Activated naive CD4-positive, alpha-beta T cell treated with anti-CD3 and anti-CD28 coated beads for 36 hours (primary cell): ENCODE data around the gene MPHOSPH9. TPM values are rescaled to one million over a fixed set of nuclear protein-coding genes. Genes with fewer than 3 reads are reported as not detected.

Experiments used
- CTCF ChIA-PET: fragments of 350-600 bp; sonication (Branson Sonifier 250); formaldehyde crosslinking; loops from one replicate; lab custom pipeline; 2021; ENCODE audit warnings: antibody characterized with exemption; lab: Charles Lee
- DNase-seq: peaks from one replicate; pipeline ENCODE4 v3.0.0-alpha.2; 2020
- H3K27ac Mint-ChIP-seq: one replicate; pipeline ENCODE4 v1.8.0; 2021; ENCODE audit warnings: mild to moderate bottlenecking, mixed read lengths
- H3K27me3 Mint-ChIP-seq: one replicate; pipeline ENCODE4 v1.8.0; 2021; ENCODE audit warnings: low read depth, mixed read lengths
- H3K36me3 Mint-ChIP-seq: one replicate; pipeline ENCODE4 v1.8.0; 2021; ENCODE audit warnings: low read depth, mixed read lengths
- H3K4me1 Mint-ChIP-seq: one replicate; pipeline ENCODE4 v1.8.0; 2021; ENCODE audit warnings: low read depth, mixed read lengths
- H3K4me3 Mint-ChIP-seq: one replicate; pipeline ENCODE4 v1.8.0; 2021; ENCODE audit warnings: mild to moderate bottlenecking, moderate library complexity, mixed read lengths
- H3K9me3 Mint-ChIP-seq: one replicate; pipeline ENCODE4 v1.8.0; 2021; ENCODE audit warnings: mixed read lengths
- intact Hi-C: fragments of 100-400 bp; cut with micrococcal nuclease; formaldehyde crosslinking; loops from one replicate; pipeline ENCODE4 v1.15.1; 2023
- total RNA-seq, 2 experiments: library from RNA; stranded (reverse); gene quantifications; one replicate each; pipeline ENCODE4 v1.2.3, GENCODE V29; 2021

The MPHOSPH9 gene
- total RNA-seq, 2 experiments from 2014 or later: 111 to 114 TPM

- Mint-ChIP-seq H3K36me3 (peaks cover 3% of the 10 kb centered on the region), H3K27me3 (no peaks in the 10 kb centered on the region), H3K9me3 (no peaks in the 10 kb centered on the region), H3K4me1 (peaks cover 23% of the 10 kb centered on the region), H3K27ac (no peak overlapping the region), H3K4me3 (peak overlapping the region; percentile 52)
- intact Hi-C loops: no loop called here
- DNase-seq: no peak
- CTCF ChIA-PET: interaction anchor here (1.4 to 1.6 kb wide), 2 partner anchors 31 to 97 kb away, joined by 4 to 10 read pairs; no protein-coding TSS in a partner anchor
Measured at GRCh38 chr12:123268850-123269249, 35.9 kb upstream of the MPHOSPH9 start.

DNA sequence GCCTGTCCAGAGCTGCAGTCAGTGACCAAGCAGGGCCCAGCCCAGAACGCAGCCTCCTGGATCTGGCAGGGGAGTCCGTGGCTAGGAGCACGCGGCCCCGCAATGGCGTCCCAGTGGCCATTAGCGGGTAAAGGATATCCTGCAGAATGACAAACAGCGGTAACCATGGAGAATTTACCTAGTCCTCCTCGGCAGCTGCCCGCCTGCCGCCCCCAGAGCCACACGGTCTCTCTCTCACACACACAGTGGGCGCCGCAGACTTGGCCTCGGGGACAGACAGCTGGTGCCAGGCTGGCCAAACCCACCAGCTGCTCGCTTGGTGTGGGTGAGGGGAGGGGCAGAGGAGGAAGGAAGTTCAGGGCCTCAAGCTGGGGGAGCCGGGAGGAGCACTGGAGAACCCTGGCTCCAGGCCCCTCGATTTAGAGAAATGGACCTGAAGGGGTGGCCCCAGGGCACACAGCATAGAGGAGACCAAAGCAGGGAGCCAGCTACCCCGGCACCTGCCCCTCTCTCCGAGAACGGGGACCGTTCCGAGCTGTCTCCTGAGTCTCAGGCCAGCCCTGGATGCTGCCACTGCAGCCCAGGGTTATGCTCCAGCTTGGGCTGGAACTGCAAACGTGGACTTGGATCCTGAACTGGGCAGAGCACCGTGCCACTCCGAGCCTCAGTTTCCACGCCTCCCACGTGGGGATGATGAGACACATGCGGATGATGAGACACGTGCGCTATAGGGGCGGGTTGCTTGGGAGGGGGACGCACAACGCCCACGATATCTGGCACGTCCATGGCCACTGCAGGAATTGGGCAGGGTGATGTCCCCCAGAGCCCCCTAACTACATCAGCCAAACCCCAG, 35.3 kb upstream of the MPHOSPH9 start:
- H3K4me3 Mint-ChIP-seq: peak overlapping the region; percentile 52
- H3K4me1 Mint-ChIP-seq: peaks cover 23% of the 10 kb centered on the region
- no peaks in the 10 kb centered on the region for H3K9me3 Mint-ChIP-seq
- no peak for DNase-seq
- H3K36me3 Mint-ChIP-seq: peaks cover 3% of the 10 kb centered on the region
- no peaks in the 10 kb centered on the region for H3K27me3 Mint-ChIP-seq
- peak overlapping the region; percentile 56 for H3K27ac Mint-ChIP-seq
- intact Hi-C loops: no loop called here
- CTCF ChIA-PET: interaction anchor here (0.9 to 1.4 kb wide), 2 partner anchors 26 to 97 kb away, joined by 3 to 4 read pairs; no protein-coding TSS in a partner anchor

- DNase-seq: no peak
- no peak overlapping the region for H3K27ac Mint-ChIP-seq
- intact Hi-C loops: no loop called here
- CTCF ChIA-PET: interaction anchor here (0.6 to 0.9 kb wide), 2 partner anchors 25 to 76 kb away, joined by 3 read pairs; no protein-coding TSS in a partner anchor
- H3K9me3 Mint-ChIP-seq: no peaks in the 10 kb centered on the region
- H3K4me3 Mint-ChIP-seq: no peak overlapping the region
- H3K27me3 Mint-ChIP-seq: no peaks in the 10 kb centered on the region
- peaks cover 4% of the 10 kb centered on the region for H3K36me3 Mint-ChIP-seq
- H3K4me1 Mint-ChIP-seq: peaks cover 23% of the 10 kb centered on the region
Measured at GRCh38 chr12:123267335-123267920, 34.5 kb upstream of the MPHOSPH9 start.

DNA sequence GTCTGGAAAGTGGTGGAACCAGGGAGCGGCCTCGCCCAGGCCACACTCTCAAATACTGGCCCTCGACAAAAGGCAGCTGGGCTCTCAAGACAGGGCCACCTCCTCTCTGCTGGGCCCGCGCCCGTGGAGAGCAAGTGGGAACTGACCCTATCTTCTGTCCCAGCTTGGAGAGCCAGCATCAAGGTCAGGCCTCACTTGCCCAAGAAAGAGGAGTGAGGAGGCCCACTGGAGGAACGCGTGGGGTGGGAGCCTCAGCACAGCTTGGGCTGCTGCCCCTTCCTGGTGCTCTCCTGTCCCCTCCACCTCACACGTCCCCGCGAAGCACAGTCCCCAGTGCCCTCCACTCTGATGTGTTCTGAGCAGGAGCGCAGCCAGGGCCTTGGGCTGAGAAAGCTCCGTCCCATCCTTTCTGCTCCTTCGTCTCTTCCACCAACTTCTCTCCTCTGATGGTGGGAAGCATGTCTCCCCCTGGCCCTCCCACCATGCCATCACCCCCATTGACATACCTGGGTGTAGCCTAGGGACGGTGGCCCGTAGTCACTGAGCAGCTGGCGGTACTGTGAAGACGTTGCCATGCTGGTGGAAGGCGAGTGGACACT, 33.8 kb upstream of the MPHOSPH9 start:
- no peaks in the 10 kb centered on the region for H3K27me3 Mint-ChIP-seq

GRCh38 chr12:123265851-123266678, 33.1 kb upstream of the MPHOSPH9 start:
- intact Hi-C loops: no loop called here
- Mint-ChIP-seq H3K27ac (no peak overlapping the region), H3K9me3 (no peaks in the 10 kb centered on the region), H3K4me3 (no peak overlapping the region), H3K36me3 (peaks cover 4% of the 10 kb centered on the region), H3K4me1 (peaks cover 20% of the 10 kb centered on the region), H3K27me3 (no peaks in the 10 kb centered on the region)
- no peak for DNase-seq
- CTCF ChIA-PET: interaction anchor here (0.7 to 1.4 kb wide), 2 partner anchors 30 to 241 kb away, joined by 3 read pairs; no protein-coding TSS in a partner anchor

More for the DNA sequence above, 33.8 kb upstream of the MPHOSPH9 start:
- H3K4me3 Mint-ChIP-seq: no peak overlapping the region
- H3K9me3 Mint-ChIP-seq: no peaks in the 10 kb centered on the region
- H3K27ac Mint-ChIP-seq: no peak overlapping the region
- peaks cover 4% of the 10 kb centered on the region for H3K36me3 Mint-ChIP-seq
- intact Hi-C loops: no loop called here
- CTCF ChIA-PET: interaction anchor here (0.6 to 1.4 kb wide), 2 partner anchors 31 to 76 kb away, joined by 3 read pairs; no protein-coding TSS in a partner anchor
- peaks cover 20% of the 10 kb centered on the region for H3K4me1 Mint-ChIP-seq
- no peak for DNase-seq

DNA sequence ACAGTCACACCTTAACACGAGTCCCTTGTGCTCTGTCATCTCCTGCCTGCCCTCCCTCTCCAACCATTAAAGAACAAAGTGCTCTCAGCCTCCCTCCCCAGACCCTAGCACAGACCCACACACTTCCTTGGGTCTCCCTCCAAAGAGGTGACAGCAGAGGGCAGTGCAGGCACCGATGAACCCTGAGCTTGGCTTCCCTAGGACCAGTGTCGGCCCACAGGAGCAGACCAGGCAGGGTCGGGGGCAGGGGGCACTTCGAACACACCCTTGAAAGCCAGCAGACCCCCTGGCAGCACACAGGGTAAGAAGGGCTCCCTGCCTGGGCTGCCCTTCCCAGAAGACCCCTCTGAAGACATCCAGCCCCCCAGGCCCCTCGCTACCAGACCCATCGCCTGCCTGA, 31.7 kb upstream of the MPHOSPH9 start:
- no peaks in the 10 kb centered on the region for H3K27me3 Mint-ChIP-seq
- intact Hi-C loops: no loop called here
- peaks cover 13% of the 10 kb centered on the region for H3K4me1 Mint-ChIP-seq
- CTCF ChIA-PET: interaction anchor here (0.8 to 1.1 kb wide), 2 partner anchors 102 to 319 kb away, joined by 3 to 5 read pairs; no protein-coding TSS in a partner anchor
- H3K27ac Mint-ChIP-seq: peak overlapping the region; percentile 42
- H3K4me3 Mint-ChIP-seq: no peak overlapping the region
- no peaks in the 10 kb centered on the region for H3K9me3 Mint-ChIP-seq
- peaks cover 16% of the 10 kb centered on the region for H3K36me3 Mint-ChIP-seq
- DNase-seq: peak; percentile 35

GRCh38 chr12:123263196-123263817, 30.4 kb upstream of the MPHOSPH9 start:
- H3K27me3 Mint-ChIP-seq: no peaks in the 10 kb centered on the region
- H3K27ac Mint-ChIP-seq: no peak overlapping the region
- no peak overlapping the region for H3K4me3 Mint-ChIP-seq
- no peaks in the 10 kb centered on the region for H3K9me3 Mint-ChIP-seq
- H3K4me1 Mint-ChIP-seq: peaks cover 4% of the 10 kb centered on the region
- CTCF ChIA-PET: interaction anchor here (0.7 to 1.0 kb wide), 2 partner anchors 30 to 318 kb away, joined by 3 read pairs; partner anchors contain the start of genes MPHOSPH9 and MTRFR
- DNase-seq: no peak
- H3K36me3 Mint-ChIP-seq: peaks cover 16% of the 10 kb centered on the region
- intact Hi-C loops: no loop called here

- H3K9me3 Mint-ChIP-seq: no peaks in the 10 kb centered on the region
- peaks cover 2% of the 10 kb centered on the region for H3K4me1 Mint-ChIP-seq
- H3K4me3 Mint-ChIP-seq: no peak overlapping the region
- H3K27me3 Mint-ChIP-seq: no peaks in the 10 kb centered on the region
- H3K36me3 Mint-ChIP-seq: peaks cover 22% of the 10 kb centered on the region
- no peak for DNase-seq
- intact Hi-C loops: no loop called here
- no peak overlapping the region for H3K27ac Mint-ChIP-seq
- CTCF ChIA-PET: interaction anchor here (0.6 kb wide), 1 partner anchor 9 kb away, joined by 3 read pairs; no protein-coding TSS in a partner anchor
Measured at GRCh38 chr12:123261196-123261595, 28.3 kb upstream of the MPHOSPH9 start.

GRCh38 chr12:123260081-123260480, 27.1 kb upstream of the MPHOSPH9 start:
- Mint-ChIP-seq H3K9me3 (no peaks in the 10 kb centered on the region), H3K4me3 (no peak overlapping the region), H3K4me1 (peaks cover 4% of the 10 kb centered on the region), H3K27ac (no peak overlapping the region), H3K36me3 (peaks cover 28% of the 10 kb centered on the region), H3K27me3 (no peaks in the 10 kb centered on the region)
- no peak for DNase-seq
- CTCF ChIA-PET: no interaction called here
- intact Hi-C loops: no loop called here

DNA sequence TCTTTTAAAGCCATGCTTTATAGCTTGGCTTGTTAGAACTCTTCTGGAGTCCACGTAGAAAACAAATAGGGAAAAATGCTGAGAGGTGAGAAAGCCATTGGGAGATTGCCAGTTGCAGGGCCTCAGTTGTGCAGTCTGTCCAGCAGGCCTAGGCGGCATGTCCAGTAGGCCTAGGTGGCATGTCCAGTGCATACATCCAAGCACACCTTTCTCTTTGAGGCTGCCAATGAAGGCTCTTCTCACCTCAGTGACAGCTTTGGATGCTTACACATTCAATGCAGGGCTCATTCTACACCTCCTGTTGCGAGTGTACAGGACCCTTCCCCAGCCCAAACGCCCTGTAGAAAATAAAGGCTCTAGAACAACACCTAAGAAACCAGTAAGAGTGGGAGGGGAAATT, 25.7 kb upstream of the MPHOSPH9 start:
- Mint-ChIP-seq H3K36me3 (peaks cover 32% of the 10 kb centered on the region), H3K4me1 (peaks cover 18% of the 10 kb centered on the region), H3K27me3 (no peaks in the 10 kb centered on the region), H3K4me3 (no peak overlapping the region), H3K9me3 (no peaks in the 10 kb centered on the region), H3K27ac (peak overlapping the region; percentile 10)
- no peak for DNase-seq
- CTCF ChIA-PET: no interaction called here
- intact Hi-C loops: no loop called here

- no peak for DNase-seq
- intact Hi-C loops: no loop called here
- H3K27ac Mint-ChIP-seq: peak overlapping the region; percentile 81
Measured at GRCh38 chr12:123254853-123255446, 22.0 kb upstream of the MPHOSPH9 start.

More at GRCh38 chr12:123254853-123255446, 22.0 kb upstream of the MPHOSPH9 start:
- Mint-ChIP-seq H3K27me3 (no peaks in the 10 kb centered on the region), H3K36me3 (peaks cover 24% of the 10 kb centered on the region), H3K9me3 (no peaks in the 10 kb centered on the region), H3K4me1 (peaks cover 40% of the 10 kb centered on the region), H3K4me3 (no peak overlapping the region)
- CTCF ChIA-PET: no interaction called here
